K562 (cell line): ENCODE measurements around the gene CUL4B. TPM values are rescaled to one million over a fixed set of nuclear protein-coding genes. Genes with fewer than 3 reads are reported as not detected.

Experiments used
- ATF3 ChIP-seq, 2 experiments: fragments of 450-650 bp in 1 of 2; sonication (generic) in 1 of 2; formaldehyde crosslinking in 1 of 2; IDR thresholded peaks in 1 of 2; conservative IDR thresholded peaks in 1 of 2; 2 replicates each; pipeline versions ENCODE4 v1.6.1 to v1.8.1; 2016 to 2023; ENCODE audit warnings: mild to moderate bottlenecking in 2 of 2, moderate library complexity in 2 of 2, inconsistent platforms in 1 of 2, missing genetic modification reagents in 1 of 2
- DEAF1 ChIP-seq: fragments of 450-650 bp; formaldehyde crosslinking; IDR thresholded peaks from 2 replicates; pipeline ENCODE4 v1.4.0; 2020; ENCODE audit warnings: mild to moderate bottlenecking, moderate library complexity
- E2F5 ChIP-seq: sonication (generic); formaldehyde crosslinking; IDR thresholded peaks from 2 replicates; pipeline ENCODE4 v1.8.0; 2022; ENCODE audit warnings: mild to moderate bottlenecking, missing genetic modification reagents
- NFIC ChIP-seq: fragments of 450-650 bp; IDR thresholded peaks from 2 replicates; pipeline ENCODE4 v1.6.1; 2017; ENCODE audit warnings: mild to moderate bottlenecking, inconsistent platforms
- SAFB2 ChIP-seq: fragments of 200-400 bp; formaldehyde crosslinking; IDR thresholded peaks from 2 replicates; pipeline ENCODE4 v1.6.1; 2018; ENCODE audit warnings: borderline replicate concordance, low read length, low read depth, moderate library complexity; ENCODE audit not compliant: severe bottlenecking
- SNIP1 ChIP-seq: fragments of 450-650 bp; IDR thresholded peaks from 2 replicates; pipeline ENCODE4 v1.7.1; 2017; ENCODE audit warnings: low read depth, mild to moderate bottlenecking
- SNRNP70 ChIP-seq: fragments of 200-400 bp; formaldehyde crosslinking; optimal IDR thresholded peaks from 2 replicates; pipeline ENCODE3; 2017; ENCODE audit warnings: low read depth, low read length
- polyA plus RNA-seq, 8 experiments: library from polyadenylated mRNA; depleted of rRNA in 4 of 8; stranded (reverse) in 5 of 8; unstranded in 3 of 8; fragments of >200 nt; fragmentation: Nextera tagmentation in 2 of 8; fragmentation: Illumina TruSeq in 1 of 8; extraction: Ambion mirVana in 2 of 8; extraction: Trizol in 1 of 8; gene quantifications; 2 replicates each; pipeline versions ENCODE4 v1.2.1 to v1.2.3, GENCODE V29; 2011 to 2014; ENCODE audit warnings: inconsistent platforms in 1 of 8, missing spikeins in 1 of 8
- total RNA-seq, 7 experiments: library from RNA; depleted of rRNA in 6 of 7; stranded (reverse); fragments of >200 nt in 6 of 7; fragmentation: Illumina TruSeq in 2 of 7; extraction: Trizol in 2 of 7; gene quantifications; 2 replicates each; pipeline versions ENCODE4 v1.2.1 to v1.2.3, GENCODE V29; 2011 to 2021; ENCODE audit warnings: low replicate concordance in 1 of 7

CUL4B gene
- total and polyA plus RNA-seq, 9 of the 15 experiments (the other 6 are each of a cell fraction or from before 2014, with no cell fraction given), result 15.0 to 41.7 (median 37.5) TPM

DNA sequence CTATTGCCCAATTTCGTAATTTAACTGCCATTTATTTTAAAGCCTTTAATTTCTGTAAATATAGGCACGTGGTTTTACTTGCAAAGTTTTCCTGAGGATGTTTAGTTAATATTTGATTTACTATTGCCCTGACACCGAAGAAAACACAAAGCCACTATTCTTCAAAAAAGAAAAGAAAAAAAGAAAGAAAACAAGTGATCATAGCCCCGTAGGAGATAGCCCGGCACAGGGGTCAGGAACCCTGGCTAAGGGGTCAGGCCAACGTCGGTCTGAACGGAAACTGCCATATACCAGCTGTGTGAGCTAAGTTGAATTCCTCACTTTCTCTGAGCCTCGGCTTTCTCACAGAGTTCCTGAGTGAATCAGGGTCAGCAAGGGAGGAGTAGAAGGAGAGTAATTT, 74.0 kb downstream of the CUL4B start (continued):
- TF ChIP-seq E2F5 (CRISPR knock-in tag) (no peak), SAFB2 (no peak), ATF3 (IDR thresholded peaks at IDR 0.05) (no peak), ATF3 (CRISPR knock-in tag; conservative IDR thresholded peaks at IDR 0.05) (no peak), SNRNP70 (no peak), SNIP1 (no peak), DEAF1 (CRISPR knock-in tag) (no peak), NFIC (no peak)
